ENCODE measurements around the gene NCR3LG1.
A peak's percentile ranks its signal among the peaks of the same experiment; 100 is the strongest.

Gene NCR3LG1

DNA sequence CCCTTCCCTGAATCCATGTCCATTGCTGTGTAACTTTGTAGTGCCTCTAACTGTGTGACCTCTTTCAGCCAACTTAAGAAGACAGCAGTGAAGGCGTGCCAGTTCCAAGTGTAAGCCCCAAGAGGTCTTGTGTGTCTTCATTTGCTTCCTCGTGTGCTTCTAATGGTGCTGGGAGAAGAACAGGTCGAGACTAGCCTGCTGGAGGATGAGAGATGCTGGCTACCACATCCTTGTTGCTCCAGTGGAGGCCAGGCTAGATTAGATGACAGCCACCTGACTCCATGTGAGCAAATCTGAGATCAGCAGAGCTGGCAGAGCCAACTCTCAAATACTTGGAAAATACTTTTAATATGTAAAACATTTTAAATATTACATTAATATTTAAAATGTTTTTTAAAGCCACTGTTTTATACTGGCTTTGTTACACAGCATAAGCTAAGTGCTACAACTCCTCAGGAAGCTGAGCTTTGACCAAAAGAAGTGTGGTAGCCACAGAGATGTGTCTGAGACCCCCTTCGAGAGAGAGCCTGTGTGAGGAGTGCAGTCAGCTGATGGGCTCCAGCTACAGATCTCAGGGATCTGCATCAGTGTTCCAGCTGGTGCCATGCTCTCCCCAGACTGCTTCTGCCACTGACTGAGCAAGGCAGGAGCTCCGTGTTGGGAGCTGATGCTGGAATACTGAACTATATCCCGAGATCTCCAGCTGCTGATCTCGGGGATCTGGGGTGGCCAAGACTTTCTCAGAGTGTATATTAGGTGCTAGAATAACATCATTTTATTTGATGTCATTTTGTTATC, 28.0 kb downstream of the NCR3LG1 start:
- Histone ChIP-seq H3K4me3 (replicated peaks; ENCODE audit: insufficient read depth, low read length) (no peak overlapping the region), H3K27ac (replicated peaks) (no peak overlapping the region), H3K27me3 (ENCODE audit: insufficient read depth, poor library complexity, severe bottlenecking) (no peaks in the 10 kb centered on the region)
- DNase-seq (ENCODE audit: low read depth in 1 of 2, low spot score in 1 of 2), result no peak
- TF ChIP-seq POLR2AphosphoS5 (IDR thresholded peaks at IDR 0.05; ENCODE audit: low read depth), result no peak
- no peak for TF ChIP-seq GABPA (IDR thresholded peaks at IDR 0.05; ENCODE audit: low read depth)
- TF ChIP-seq, protein P1, sequence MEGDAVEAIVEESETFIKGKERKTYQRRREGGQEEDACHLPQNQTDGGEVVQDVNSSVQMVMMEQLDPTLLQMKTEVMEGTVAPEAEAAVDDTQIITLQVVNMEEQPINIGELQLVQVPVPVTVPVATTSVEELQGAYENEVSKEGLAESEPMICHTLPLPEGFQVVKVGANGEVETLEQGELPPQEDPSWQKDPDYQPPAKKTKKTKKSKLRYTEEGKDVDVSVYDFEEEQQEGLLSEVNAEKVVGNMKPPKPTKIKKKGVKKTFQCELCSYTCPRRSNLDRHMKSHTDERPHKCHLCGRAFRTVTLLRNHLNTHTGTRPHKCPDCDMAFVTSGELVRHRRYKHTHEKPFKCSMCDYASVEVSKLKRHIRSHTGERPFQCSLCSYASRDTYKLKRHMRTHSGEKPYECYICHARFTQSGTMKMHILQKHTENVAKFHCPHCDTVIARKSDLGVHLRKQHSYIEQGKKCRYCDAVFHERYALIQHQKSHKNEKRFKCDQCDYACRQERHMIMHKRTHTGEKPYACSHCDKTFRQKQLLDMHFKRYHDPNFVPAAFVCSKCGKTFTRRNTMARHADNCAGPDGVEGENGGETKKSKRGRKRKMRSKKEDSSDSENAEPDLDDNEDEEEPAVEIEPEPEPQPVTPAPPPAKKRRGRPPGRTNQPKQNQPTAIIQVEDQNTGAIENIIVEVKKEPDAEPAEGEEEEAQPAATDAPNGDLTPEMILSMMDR (IDR thresholded peaks at IDR 0.05; ENCODE audit: insufficient read depth, low read length), result no peak
- TF ChIP-seq REST (IDR thresholded peaks at IDR 0.05; ENCODE audit: insufficient replicate concordance, low read depth), result no peak
- no peak for TF ChIP-seq SPI1 (IDR thresholded peaks at IDR 0.05; ENCODE audit: borderline replicate concordance, low read depth)

- Histone ChIP-seq H3K27me3 (ENCODE audit: insufficient read depth, poor library complexity, severe bottlenecking) (no peaks in the 10 kb centered on the region), H3K27ac (replicated peaks) (no peak overlapping the region), H3K4me3 (replicated peaks; ENCODE audit: insufficient read depth, low read length) (no peak overlapping the region)
- TF ChIP-seq, protein P1 (IDR thresholded peaks at IDR 0.05; ENCODE audit: insufficient read depth, low read length), result no peak
- TF ChIP-seq POLR2AphosphoS5 (IDR thresholded peaks at IDR 0.05; ENCODE audit: low read depth) (no peak), GABPA (IDR thresholded peaks at IDR 0.05; ENCODE audit: low read depth) (no peak), REST (IDR thresholded peaks at IDR 0.05; ENCODE audit: insufficient replicate concordance, low read depth) (no peak), SPI1 (IDR thresholded peaks at IDR 0.05; ENCODE audit: borderline replicate concordance, low read depth) (no peak)
- no peak for DNase-seq (ENCODE audit: low read depth in 1 of 2, low spot score in 1 of 2)
These were observed 29.6 kb downstream of the NCR3LG1 start for GRCh38 chr11:17381156-17381555.

GRCh38 chr11:17382046-17382728, 30.6 kb downstream of the NCR3LG1 start:
- no peak overlapping the region for H3K4me3 ChIP-seq (replicated peaks; ENCODE audit: insufficient read depth, low read length)
- TF ChIP-seq, protein P1 (IDR thresholded peaks at IDR 0.05; ENCODE audit: insufficient read depth, low read length), result no peak
- TF ChIP-seq SPI1 (IDR thresholded peaks at IDR 0.05; ENCODE audit: borderline replicate concordance, low read depth) (no peak), GABPA (IDR thresholded peaks at IDR 0.05; ENCODE audit: low read depth) (no peak), REST (IDR thresholded peaks at IDR 0.05; ENCODE audit: insufficient replicate concordance, low read depth) (no peak), POLR2AphosphoS5 (IDR thresholded peaks at IDR 0.05; ENCODE audit: low read depth) (no peak; the same call in 1 of the 2 replicates)
- H3K27ac ChIP-seq (replicated peaks), result peak overlapping the region; percentile 64
- DNase-seq (ENCODE audit: low read depth in 1 of 2, low spot score in 1 of 2), result no peak
- H3K27me3 ChIP-seq (ENCODE audit: insufficient read depth, poor library complexity, severe bottlenecking), result no peaks in the 10 kb centered on the region
